Smooth muscle cell (in vitro differentiated cells): ENCODE results near the gene RPS10. TPM values are rescaled to one million over a fixed set of nuclear protein-coding genes. Genes with fewer than 3 reads are reported as not detected.

ENCODE experiments used
- DNase-seq: peaks from one replicate; lab custom pipeline; 2025; ENCODE audit not compliant: unreplicated experiment; lab: John Stamatoyannopoulos, UW
- H2AFZ ChIP-seq: fragments of 200-600 bp; sonication (generic); 2 replicates; pipeline ENCODE4 v1.6.0; 2016; ENCODE audit warnings: antibody characterized with exemption, low read depth, mild to moderate bottlenecking
- H3F3A ChIP-seq: fragments of 200-600 bp; sonication (generic); 2 replicates; pipeline ENCODE4 v1.6.0; 2017; ENCODE audit warnings: antibody characterized with exemption, low read depth
- H3K27ac ChIP-seq: fragments of 200-600 bp; sonication (generic); 2 replicates; pipeline ENCODE4 v1.5.1; 2016; ENCODE audit warnings: low read depth, mild to moderate bottlenecking
- H3K27me3 ChIP-seq: fragments of 200-600 bp; sonication (generic); 2 replicates; pipeline ENCODE4 v1.6.1; 2016; ENCODE audit warnings: low read depth, mild to moderate bottlenecking
- H3K36me3 ChIP-seq: fragments of 200-600 bp; sonication (generic); 2 replicates; pipeline ENCODE4 v1.5.1; 2016; ENCODE audit warnings: low read depth
- H3K4me1 ChIP-seq: fragments of 200-600 bp; sonication (generic); 2 replicates; pipeline ENCODE4 v1.5.1; 2016; ENCODE audit warnings: low read depth
- H3K4me2 ChIP-seq: fragments of 200-600 bp; sonication (generic); 2 replicates; pipeline ENCODE4 v1.6.0; 2016; ENCODE audit warnings: mild to moderate bottlenecking
- H3K4me3 ChIP-seq: fragments of 200-600 bp; sonication (generic); 2 replicates; pipeline ENCODE4 v1.5.1; 2016; ENCODE audit warnings: mild to moderate bottlenecking
- H3K79me2 ChIP-seq: fragments of 200-600 bp; sonication (generic); 2 replicates; pipeline ENCODE4 v1.6.0; 2016; ENCODE audit warnings: low read depth, mild to moderate bottlenecking
- H3K9ac ChIP-seq: fragments of 200-600 bp; sonication (generic); 2 replicates; pipeline ENCODE4 v1.6.0; 2016; ENCODE audit warnings: low read depth
- H3K9me3 ChIP-seq: fragments of 200-600 bp; sonication (generic); replicated peaks from 2 replicates; pipeline ENCODE4 v1.5.1; 2016; ENCODE audit warnings: low read depth
- H4K20me1 ChIP-seq: fragments of 200-600 bp; sonication (generic); 2 replicates; pipeline ENCODE4 v1.6.0; 2016; ENCODE audit warnings: low read depth
- WGBS: methylation state at CpG from one replicate; pipeline ENCODE4 v1.1.7; 2016; ENCODE audit warnings: low lambda C conversion rate; 5-methylcytosine and 5-hydroxymethylcytosine counted together
- polyA plus RNA-seq: library from polyadenylated mRNA; unstranded; fragments of >200 nt; fragmentation: Nextera tagmentation; extraction: Ambion mirVana; gene quantifications from 2 replicates; pipeline ENCODE4 v1.2.1, GENCODE V29; 2016
- total RNA-seq: library from RNA; depleted of rRNA; stranded (reverse); fragments of >200 nt; gene quantifications from 2 replicates; pipeline ENCODE4 v1.2.3, GENCODE V29; 2014
- TF ChIP-seq, protein P1 (sequence below): fragments of 200-600 bp; sonication (generic); IDR thresholded peaks from 2 replicates; pipeline ENCODE4 v1.5.1; 2017; ENCODE audit warnings: borderline replicate concordance, mild to moderate bottlenecking, antibody characterized with exemption; ENCODE audit not compliant: insufficient read depth, poor library complexity, severe bottlenecking

The RPS10 gene
- total and polyA plus RNA-seq, 2 experiments from 2014 or later = 660 to 2,498 TPM

- no peak for DNase-seq
- no peaks in the 10 kb centered on the region for H3K4me1 ChIP-seq
- no peak overlapping the region for H3K27ac ChIP-seq
- H3K79me2 ChIP-seq = no peaks in the 10 kb centered on the region
- TF ChIP-seq, protein P1, sequence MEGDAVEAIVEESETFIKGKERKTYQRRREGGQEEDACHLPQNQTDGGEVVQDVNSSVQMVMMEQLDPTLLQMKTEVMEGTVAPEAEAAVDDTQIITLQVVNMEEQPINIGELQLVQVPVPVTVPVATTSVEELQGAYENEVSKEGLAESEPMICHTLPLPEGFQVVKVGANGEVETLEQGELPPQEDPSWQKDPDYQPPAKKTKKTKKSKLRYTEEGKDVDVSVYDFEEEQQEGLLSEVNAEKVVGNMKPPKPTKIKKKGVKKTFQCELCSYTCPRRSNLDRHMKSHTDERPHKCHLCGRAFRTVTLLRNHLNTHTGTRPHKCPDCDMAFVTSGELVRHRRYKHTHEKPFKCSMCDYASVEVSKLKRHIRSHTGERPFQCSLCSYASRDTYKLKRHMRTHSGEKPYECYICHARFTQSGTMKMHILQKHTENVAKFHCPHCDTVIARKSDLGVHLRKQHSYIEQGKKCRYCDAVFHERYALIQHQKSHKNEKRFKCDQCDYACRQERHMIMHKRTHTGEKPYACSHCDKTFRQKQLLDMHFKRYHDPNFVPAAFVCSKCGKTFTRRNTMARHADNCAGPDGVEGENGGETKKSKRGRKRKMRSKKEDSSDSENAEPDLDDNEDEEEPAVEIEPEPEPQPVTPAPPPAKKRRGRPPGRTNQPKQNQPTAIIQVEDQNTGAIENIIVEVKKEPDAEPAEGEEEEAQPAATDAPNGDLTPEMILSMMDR = peak; percentile 51
- no peaks in the 10 kb centered on the region for H4K20me1 ChIP-seq
- H3F3A ChIP-seq = no peaks in the 10 kb centered on the region
- no peaks in the 10 kb centered on the region for H3K9me3 ChIP-seq
- no peaks in the 10 kb centered on the region for H3K36me3 ChIP-seq
- no peak overlapping the region for H3K9ac ChIP-seq
- peaks cover 8% of the 10 kb centered on the region for H3K27me3 ChIP-seq
- WGBS = 54% methylated on average over 6 of the region's 6 CpGs
- H2AFZ ChIP-seq = no peak overlapping the region
- H3K4me2 ChIP-seq = no peak overlapping the region
- H3K4me3 ChIP-seq = no peak overlapping the region
Measured at GRCh38 chr6:34459899-34460593, 34.2 kb upstream of the RPS10 start.

DNA sequence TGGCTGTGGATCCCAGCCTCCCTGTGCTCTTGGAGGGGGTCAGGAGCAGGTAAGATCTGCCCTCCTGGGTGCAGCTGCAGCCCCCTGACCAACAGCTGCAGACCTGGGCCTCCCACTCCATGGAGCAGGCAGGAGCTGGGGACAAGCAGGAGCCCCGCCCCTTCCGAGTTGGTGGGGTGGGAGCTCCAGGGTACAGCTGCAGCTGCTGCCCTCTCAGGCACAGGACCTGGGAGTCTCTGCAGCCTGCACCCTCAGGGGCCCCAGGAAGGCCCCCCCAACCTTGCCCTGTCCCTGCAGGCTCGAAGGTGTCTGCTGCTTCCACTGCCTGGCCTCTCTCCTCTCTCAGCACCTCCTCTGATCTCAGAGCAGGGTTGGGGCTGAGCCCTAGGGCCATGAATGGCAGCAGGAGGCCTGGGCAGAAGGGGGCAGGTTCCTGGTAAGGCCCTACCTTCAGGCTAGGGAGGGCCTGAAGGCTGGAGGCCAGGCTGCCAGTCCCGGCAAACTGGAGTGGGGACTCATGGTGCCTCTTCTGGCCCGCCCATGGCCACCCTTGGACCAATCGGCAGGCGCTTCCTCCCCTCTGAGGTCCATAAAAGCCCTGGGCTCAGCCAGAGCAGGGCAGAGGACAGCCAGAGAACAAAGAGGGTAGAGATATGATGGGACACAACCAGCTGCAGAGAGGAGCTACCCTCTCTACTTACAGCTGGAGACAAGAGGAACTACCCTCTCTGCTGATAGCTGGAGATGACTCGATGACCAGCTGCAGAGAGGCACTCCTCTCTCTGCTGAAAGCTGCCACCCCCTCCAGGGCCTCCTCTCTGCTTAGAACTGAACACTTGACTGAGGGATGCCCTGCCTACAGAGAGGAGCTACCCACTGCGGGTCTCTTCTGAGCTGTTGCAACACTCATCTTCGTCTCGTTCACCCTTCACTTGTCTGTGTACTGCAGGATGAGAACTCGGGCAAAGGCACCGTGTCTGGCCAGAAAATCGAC, 32.2 kb upstream of the RPS10 start:
- H4K20me1 ChIP-seq = no peaks in the 10 kb centered on the region
- no peak overlapping the region for H3K4me2 ChIP-seq
- no peaks in the 10 kb centered on the region for H3K36me3 ChIP-seq
- 71% methylated on average over 14 of the region's 14 CpGs for WGBS
- H3K9ac ChIP-seq = no peak overlapping the region
- H3K27ac ChIP-seq = no peak overlapping the region
- H2AFZ ChIP-seq = no peak overlapping the region
- H3K27me3 ChIP-seq = no peaks in the 10 kb centered on the region
- TF ChIP-seq, protein P1 = no peak
- H3K79me2 ChIP-seq = no peaks in the 10 kb centered on the region
- H3K4me3 ChIP-seq = no peak overlapping the region
- H3K4me1 ChIP-seq = no peaks in the 10 kb centered on the region
- H3F3A ChIP-seq = no peaks in the 10 kb centered on the region
- H3K9me3 ChIP-seq = no peaks in the 10 kb centered on the region
- DNase-seq = no peak

DNA sequence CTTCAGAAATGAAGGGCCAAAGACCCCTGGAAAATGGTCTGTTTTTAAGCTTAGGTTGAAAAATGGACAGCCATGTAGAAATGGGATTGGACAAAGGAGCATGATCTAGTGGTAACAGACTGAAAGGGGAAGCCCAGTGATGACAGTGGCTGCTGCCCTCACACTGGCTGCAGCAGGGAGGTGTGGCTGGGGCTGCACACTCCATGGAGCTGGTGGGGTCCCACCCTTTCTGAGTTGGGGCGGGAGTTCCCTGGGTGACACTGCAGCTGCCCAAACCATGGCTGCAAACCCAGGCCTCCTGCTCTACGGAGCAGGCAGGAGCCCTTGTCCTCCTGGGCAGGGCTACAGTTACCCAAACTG, 31.5 kb upstream of the RPS10 start:
- Histone ChIP-seq H3F3A (no peaks in the 10 kb centered on the region), H3K27ac (no peak overlapping the region), H3K9me3 (no peaks in the 10 kb centered on the region), H3K79me2 (no peaks in the 10 kb centered on the region), H4K20me1 (no peaks in the 10 kb centered on the region), H3K36me3 (no peaks in the 10 kb centered on the region), H2AFZ (no peak overlapping the region), H3K27me3 (no peaks in the 10 kb centered on the region), H3K4me2 (no peak overlapping the region), H3K9ac (no peak overlapping the region), H3K4me1 (no peaks in the 10 kb centered on the region), H3K4me3 (no peak overlapping the region)
- no peak for DNase-seq
- TF ChIP-seq, protein P1 = no peak
- 91% methylated on average over 2 of the region's 2 CpGs for WGBS
